NCI-H1417 treated with DMSO at 0.1 percent for 48 hours (cell line): ENCODE results near the gene OR1N2.
"Not testable (repeated sequence)": the region's sequence is repeated elsewhere in the genome, so short reads cannot be mapped to it uniquely, and the experiment has no call there.

Experiments
- DNase-seq: peaks from one replicate; lab custom pipeline; 2025; lab: John Stamatoyannopoulos, UW

Gene OR1N2, protein sequence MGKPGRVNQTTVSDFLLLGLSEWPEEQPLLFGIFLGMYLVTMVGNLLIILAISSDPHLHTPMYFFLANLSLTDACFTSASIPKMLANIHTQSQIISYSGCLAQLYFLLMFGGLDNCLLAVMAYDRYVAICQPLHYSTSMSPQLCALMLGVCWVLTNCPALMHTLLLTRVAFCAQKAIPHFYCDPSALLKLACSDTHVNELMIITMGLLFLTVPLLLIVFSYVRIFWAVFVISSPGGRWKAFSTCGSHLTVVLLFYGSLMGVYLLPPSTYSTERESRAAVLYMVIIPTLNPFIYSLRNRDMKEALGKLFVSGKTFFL

GRCh38 chr9:122552812-122553211, at the start of gene OR1N2:
OR1N2 (plus strand) TSS chr9:122553112; CDS start chr9:122553212, 100 bp downstream.
- DNase-seq: no peak

- no peak for DNase-seq
Observed at GRCh38 chr9:122506964-122507363, 45.9 kb upstream of the OR1N2 start.

- no peak for DNase-seq
Observed at GRCh38 chr9:122510502-122510901, 42.4 kb upstream of the OR1N2 start, which contains the start of gene OR1J2. OR1J2 (plus strand) TSS chr9:122510802; CDS start chr9:122510802, 0 bp downstream.

GRCh38 chr9:122518226-122518625, 34.7 kb upstream of the OR1N2 start:
- no peak for DNase-seq

- no peak for DNase-seq
Observed at GRCh38 chr9:122518841-122519240, 34.1 kb upstream of the OR1N2 start, which contains the start of gene OR1J4. OR1J4 (plus strand) TSS chr9:122519141; CDS start chr9:122519141, 0 bp downstream.

- DNase-seq: no peak
Observed at GRCh38 chr9:122519376-122519775, 33.5 kb upstream of the OR1N2 start.

- DNase-seq: no peak
Observed at GRCh38 chr9:122526602-122527001, 26.3 kb upstream of the OR1N2 start.

- DNase-seq: no peak
Observed at GRCh38 chr9:122527193-122527592, 25.7 kb upstream of the OR1N2 start, which contains the start of gene OR1N1. OR1N1 (minus strand) TSS chr9:122527293; CDS start chr9:122527293, 0 bp downstream.

- DNase-seq: not testable (repeated sequence)
Observed at GRCh38 chr9:122531157-122531556, 21.8 kb upstream of the OR1N2 start.

DNA sequence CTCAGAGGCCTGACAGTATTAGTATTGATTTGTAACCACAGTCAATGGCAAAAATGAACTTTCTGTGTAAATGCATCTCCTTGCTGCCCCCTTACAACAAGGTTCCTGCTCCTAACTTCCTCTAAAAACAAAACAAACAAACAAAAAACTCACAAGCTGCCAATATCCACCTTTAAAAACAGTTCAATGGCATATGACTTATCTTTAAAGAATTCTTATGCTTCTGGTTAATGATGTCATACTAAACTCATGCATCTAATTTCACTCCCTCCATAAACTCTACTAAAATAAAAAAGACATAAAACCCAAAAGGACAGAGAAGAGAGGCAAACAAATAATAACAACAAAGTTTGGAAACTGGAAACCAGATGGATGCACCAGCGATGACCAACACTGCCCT, 16.8 kb upstream of the OR1N2 start:
- DNase-seq: no peak

DNA sequence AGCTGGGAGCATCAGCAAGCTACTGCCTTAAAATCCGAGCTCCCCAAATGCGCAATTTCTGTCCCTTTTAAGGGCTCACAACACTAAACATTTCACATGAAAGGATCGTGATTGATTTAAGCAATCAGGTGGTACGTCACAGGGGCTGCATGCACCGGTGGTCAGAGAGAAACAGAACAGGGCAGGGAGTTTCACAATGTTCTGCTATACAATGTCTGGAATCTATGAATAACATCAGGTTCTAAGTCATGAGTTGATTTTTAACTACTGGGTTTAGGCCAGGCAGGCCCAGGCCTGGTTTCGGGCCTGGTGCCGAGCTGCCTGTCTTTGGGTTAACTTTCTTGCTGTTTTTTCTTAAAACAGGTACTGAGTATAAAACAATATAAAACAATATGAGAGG, 15.8 kb upstream of the OR1N2 start:
- not testable (repeated sequence) for DNase-seq

DNA sequence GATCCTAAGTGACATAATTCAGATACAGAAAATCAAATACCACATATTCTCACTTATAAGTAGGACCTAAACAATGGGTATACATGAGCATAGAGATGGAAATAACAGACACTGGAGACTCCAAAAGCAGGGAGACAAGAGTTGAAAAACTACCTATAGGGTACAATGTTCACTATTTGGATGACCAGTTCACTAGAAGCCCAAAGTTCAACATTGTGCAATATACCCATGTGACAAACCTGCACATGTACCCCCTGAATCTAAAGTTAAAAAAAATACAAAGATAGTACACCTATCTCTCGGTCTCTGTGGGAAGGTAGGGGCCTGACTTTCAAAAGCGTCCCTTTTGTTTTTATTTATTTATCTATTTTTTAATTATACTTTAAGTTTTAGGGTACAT, 14.2 kb upstream of the OR1N2 start:
- no peak for DNase-seq

- DNase-seq: no peak
Observed at GRCh38 chr9:122546196-122546595, 6.7 kb upstream of the OR1N2 start.

DNA sequence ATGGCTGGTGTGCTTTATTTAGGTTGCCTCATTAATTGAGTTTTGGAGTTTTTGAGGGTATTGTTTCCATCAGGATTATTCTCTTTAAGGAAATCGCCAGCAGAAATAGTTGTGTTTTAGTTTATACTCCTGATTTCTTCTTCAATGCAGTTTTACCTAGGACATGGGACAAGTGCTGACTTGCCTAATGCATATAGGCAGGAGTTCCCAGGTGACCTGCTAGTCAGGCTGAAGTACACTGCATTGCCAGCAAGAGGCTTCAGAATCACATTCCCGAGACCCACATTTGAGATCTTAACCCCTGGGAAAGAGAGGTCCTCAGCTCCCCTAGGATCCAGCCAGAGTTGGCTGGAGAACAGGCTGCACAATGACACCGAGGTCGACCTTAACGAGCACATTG, 1.5 kb upstream of the OR1N2 start:
- no peak for DNase-seq

- no peak for DNase-seq
Observed at GRCh38 chr9:122561446-122561845, 8.5 kb downstream of the OR1N2 start.

GRCh38 chr9:122562134-122562760, 9.3 kb downstream of the OR1N2 start:
- no peak for DNase-seq

DNA sequence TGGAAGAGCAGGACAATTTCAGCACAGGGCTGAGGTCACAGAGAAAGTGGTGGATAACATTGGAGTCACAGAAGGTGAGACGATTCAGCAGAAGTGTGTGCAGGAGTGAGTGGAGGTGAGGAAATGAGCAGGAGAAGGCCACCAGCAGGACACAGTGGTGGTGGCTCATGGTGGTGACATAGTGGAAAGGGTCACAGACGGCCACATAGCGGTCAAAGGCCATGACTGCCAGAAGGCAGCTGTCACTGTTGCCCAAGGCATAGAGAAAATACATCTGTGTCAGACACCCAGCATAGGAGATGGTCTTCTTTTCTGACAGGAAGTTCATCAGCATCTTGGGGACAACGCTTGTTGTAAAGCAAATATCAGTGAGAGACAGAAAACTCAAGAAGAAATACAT, 15.0 kb downstream of the OR1N2 start:
- no peak for DNase-seq

DNA sequence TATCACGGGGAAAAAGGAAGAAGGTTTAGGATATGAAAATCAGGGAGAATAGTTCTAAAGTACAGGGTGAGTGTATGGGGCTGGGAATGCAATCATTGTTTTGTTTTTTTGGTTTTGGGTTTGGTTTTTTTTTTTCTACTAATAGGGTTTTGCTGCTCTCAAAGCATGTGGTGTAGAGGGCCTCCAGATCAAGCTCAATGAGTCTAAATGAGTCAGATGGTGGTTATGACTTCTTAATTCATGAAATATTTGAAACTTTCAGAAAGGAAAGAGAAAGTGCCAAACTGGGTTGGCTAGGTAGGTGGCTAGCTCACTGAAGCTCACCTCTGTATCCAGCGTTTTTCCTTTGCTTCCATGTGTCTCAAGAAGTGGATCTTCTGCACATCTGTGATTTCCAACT, 19.5 kb downstream of the OR1N2 start:
- no peak for DNase-seq

GRCh38 chr9:122579874-122580273, 27.0 kb downstream of the OR1N2 start:
- no peak for DNase-seq

- no peak for DNase-seq
Observed at GRCh38 chr9:122580360-122580759, 27.4 kb downstream of the OR1N2 start.

DNA sequence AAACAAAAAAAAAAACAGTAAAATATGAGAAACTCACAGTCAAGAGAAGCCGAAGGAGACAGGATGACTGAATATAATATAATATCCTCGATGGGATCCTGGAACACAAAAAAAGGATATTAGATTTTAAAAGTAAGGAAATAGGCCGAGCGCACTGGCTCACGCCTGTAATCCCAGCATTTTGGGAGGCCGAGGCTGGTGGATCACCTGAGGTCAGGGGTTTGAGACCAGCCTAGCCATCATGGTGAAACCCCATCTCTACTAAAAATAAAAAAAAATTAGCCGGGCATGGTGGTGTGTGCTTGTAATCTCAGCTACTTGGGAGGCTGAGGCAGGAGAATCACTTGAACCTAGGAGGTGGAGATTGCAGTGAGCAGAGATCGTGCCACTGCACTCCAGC, 30.4 kb downstream of the OR1N2 start, which contains the start of gene OR1L8:
Gene OR1L8, minus strand, starts transcription at position 101 of the 400 bp plus-strand sequence. CDS start 14,907 bp downstream, outside the sequence.
- not testable (repeated sequence) for DNase-seq
